ENCODE measurements around the gene ATP11A. TPM values are rescaled to one million over a fixed set of nuclear protein-coding genes. Genes with fewer than 3 reads are reported as not detected.
A peak's percentile ranks its signal among the peaks of the same experiment; 100 is the strongest.

Gene ATP11A
- total and polyA plus RNA-seq, 10 of the 15 experiments (the other 5 are each of a cell fraction or from before 2014, with no cell fraction given): 1.4 to 69.6 (median 14.4) TPM

- intact Hi-C loops (cut with micrococcal nuclease; ENCODE audit: unreplicated experiment): no loop called here
Observed at GRCh38 chr13:112779856-112780604, 90.2 kb downstream of the ATP11A start.

More at GRCh38 chr13:112779856-112780604, 90.2 kb downstream of the ATP11A start:
- 94% methylated on average over 23 of the region's 23 CpGs for WGBS (ENCODE audit: insufficient coverage, insufficient replicate concordance, low lambda C conversion rate, missing lambda C conversion rate)
- H4K20me1 ChIP-seq (ENCODE audit: control insufficient read depth, insufficient read depth): no peaks in the 10 kb centered on the region
- H3K79me2 ChIP-seq (ENCODE audit: control insufficient read depth, insufficient read depth, low read length): no peaks in the 10 kb centered on the region; the same call in none of the 2 replicates
- no peaks in the 10 kb centered on the region for H3K27me3 ChIP-seq (replicated peaks in 1 of 2; ENCODE audit: control insufficient read depth in 2 of 2, insufficient read depth in 2 of 2, low read length in 1 of 2)
- FAIRE-seq: no peak
- peaks cover 6% of the 10 kb centered on the region for H3K4me1 ChIP-seq (ENCODE audit: control insufficient read depth, insufficient read depth, low read length)
- RAD21 ChIA-PET (ENCODE audit: unreplicated experiment): no interaction called here
- ATAC-seq: 0 out of 3 replicates have a peak, but pooled peaks have one; percentile 29
- POLR2A ChIA-PET: interaction anchor here (0.5 kb wide), 1 partner anchor 214 kb away, joined by 4 read pairs; no protein-coding TSS in a partner anchor
- CTCF ChIA-PET: no interaction called here
- in situ Hi-C loops (cut with MboI): no loop called here
- H2AFZ ChIP-seq (ENCODE audit: control insufficient read depth, low read depth, low read length): no peak overlapping the region
- H3K4me2 ChIP-seq (ENCODE audit: control insufficient read depth, insufficient read depth): no peak overlapping the region
- no peak overlapping the region for H3K4me3 ChIP-seq
- no peaks in the 10 kb centered on the region for H3K9me3 ChIP-seq (replicated peaks; ENCODE audit: control insufficient read depth, insufficient read depth, low read length)
- DNase-seq (ENCODE audit: low read depth, low spot score): no peak
- SMC1A ChIA-PET (ENCODE audit: uncharacterized antibody, unreplicated experiment): interaction anchor here (0.8 kb wide), 1 partner anchor 11 kb away, joined by 4 read pairs; no protein-coding TSS in a partner anchor
- TF ChIP-seq STAT1 (conservative IDR thresholded peaks at IDR 0.05) (no peak), LARP7 (IDR thresholded peaks at IDR 0.05) (no peak), SIN3A (IDR thresholded peaks at IDR 0.05; ENCODE audit: low read depth, low read length) (no peak), HDAC6 (IDR thresholded peaks at IDR 0.05; ENCODE audit: unreplicated experiment) (no peak), ZNF687 (IDR thresholded peaks at IDR 0.05) (no peak)
- TF ChIP-seq, protein P1, sequence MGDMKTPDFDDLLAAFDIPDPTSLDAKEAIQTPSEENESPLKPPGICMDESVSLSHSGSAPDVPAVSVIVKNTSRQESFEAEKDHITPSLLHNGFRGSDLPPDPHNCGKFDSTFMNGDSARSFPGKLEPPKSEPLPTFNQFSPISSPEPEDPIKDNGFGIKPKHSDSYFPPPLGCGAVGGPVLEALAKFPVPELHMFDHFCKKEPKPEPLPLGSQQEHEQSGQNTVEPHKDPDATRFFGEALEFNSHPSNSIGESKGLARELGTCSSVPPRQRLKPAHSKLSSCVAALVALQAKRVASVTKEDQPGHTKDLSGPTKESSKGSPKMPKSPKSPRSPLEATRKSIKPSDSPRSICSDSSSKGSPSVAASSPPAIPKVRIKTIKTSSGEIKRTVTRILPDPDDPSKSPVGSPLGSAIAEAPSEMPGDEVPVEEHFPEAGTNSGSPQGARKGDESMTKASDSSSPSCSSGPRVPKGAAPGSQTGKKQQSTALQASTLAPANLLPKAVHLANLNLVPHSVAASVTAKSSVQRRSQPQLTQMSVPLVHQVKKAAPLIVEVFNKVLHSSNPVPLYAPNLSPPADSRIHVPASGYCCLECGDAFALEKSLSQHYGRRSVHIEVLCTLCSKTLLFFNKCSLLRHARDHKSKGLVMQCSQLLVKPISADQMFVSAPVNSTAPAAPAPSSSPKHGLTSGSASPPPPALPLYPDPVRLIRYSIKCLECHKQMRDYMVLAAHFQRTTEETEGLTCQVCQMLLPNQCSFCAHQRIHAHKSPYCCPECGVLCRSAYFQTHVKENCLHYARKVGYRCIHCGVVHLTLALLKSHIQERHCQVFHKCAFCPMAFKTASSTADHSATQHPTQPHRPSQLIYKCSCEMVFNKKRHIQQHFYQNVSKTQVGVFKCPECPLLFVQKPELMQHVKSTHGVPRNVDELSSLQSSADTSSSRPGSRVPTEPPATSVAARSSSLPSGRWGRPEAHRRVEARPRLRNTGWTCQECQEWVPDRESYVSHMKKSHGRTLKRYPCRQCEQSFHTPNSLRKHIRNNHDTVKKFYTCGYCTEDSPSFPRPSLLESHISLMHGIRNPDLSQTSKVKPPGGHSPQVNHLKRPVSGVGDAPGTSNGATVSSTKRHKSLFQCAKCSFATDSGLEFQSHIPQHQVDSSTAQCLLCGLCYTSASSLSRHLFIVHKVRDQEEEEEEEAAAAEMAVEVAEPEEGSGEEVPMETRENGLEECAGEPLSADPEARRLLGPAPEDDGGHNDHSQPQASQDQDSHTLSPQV (IDR thresholded peaks at IDR 0.05): no peak
- no peak overlapping the region for H3K27ac ChIP-seq (ENCODE audit: control insufficient read depth, insufficient read depth)
- no TSS peak for BruUV-seq (replicated peaks)
- no peak overlapping the region for H3K9ac ChIP-seq (ENCODE audit: control insufficient read depth, insufficient read depth, low read length)
- H3K36me3 ChIP-seq (ENCODE audit: control insufficient read depth in 2 of 2, insufficient read depth in 2 of 2, low read length in 1 of 2): peaks cover 0 to 4% of the 10 kb centered on the region in 2 experiments; a peak in 2 of 4 replicates

Data from GM12878 (cell line).